Measurements from ENCODE around the gene APOM.

The APOM gene

GRCh38 chr6:31640612-31641011 is 15.1 kb upstream of the APOM start:
- TF ChIP-seq CTCF (IDR thresholded peaks at IDR 0.05) = no peak

GRCh38 chr6:31641370-31641769 is 14.3 kb upstream of the APOM start:
- TF ChIP-seq CTCF (IDR thresholded peaks at IDR 0.05) = no peak

GRCh38 chr6:31642798-31643570 is 12.7 kb upstream of the APOM start:
- no peak for TF ChIP-seq CTCF (IDR thresholded peaks at IDR 0.05)

- TF ChIP-seq CTCF (IDR thresholded peaks at IDR 0.05) = no peak
Observed at GRCh38 chr6:31643818-31644454, 11.8 kb upstream of the APOM start.

- TF ChIP-seq CTCF (IDR thresholded peaks at IDR 0.05) = no peak
Observed at GRCh38 chr6:31645325-31645724, 10.4 kb upstream of the APOM start.

GRCh38 chr6:31651602-31652191 is 4.0 kb upstream of the APOM start:
- TF ChIP-seq CTCF (IDR thresholded peaks at IDR 0.05) = no peak

GRCh38 chr6:31652925-31653724 is 2.6 kb upstream of the APOM start:
- no peak for TF ChIP-seq CTCF (IDR thresholded peaks at IDR 0.05)

Data from LNCAP (cell line).